Measurements from ENCODE around the gene PRMT7. TPM values are rescaled to one million over a fixed set of nuclear protein-coding genes. Genes with fewer than 3 reads are reported as not detected.

Gene PRMT7
- total and polyA plus RNA-seq, 2 of the 8 experiments (the other 6 are each of a cell fraction or from before 2014, with no cell fraction given): 48.2 to 49.3 TPM

GRCh38 chr16:68349838-68350410, 39.1 kb downstream of the PRMT7 start (continued):
- TF ChIP-seq SP4 (IDR thresholded peaks at IDR 0.05; ENCODE audit: low read length): no peak
- no peak for TF ChIP-seq SP1 (IDR thresholded peaks at IDR 0.05; ENCODE audit: low read depth, low read length)
- no peak for TF ChIP-seq JUN (IDR thresholded peaks at IDR 0.05; ENCODE audit: low read depth, low read length)
- no peak for TF ChIP-seq EGR1 (IDR thresholded peaks at IDR 0.05; ENCODE audit: borderline replicate concordance, low read depth, low read length)
